Chondrocyte (in vitro differentiated cells): ENCODE results near the gene ATP23. TPM values are rescaled to one million over a fixed set of nuclear protein-coding genes. Genes with fewer than 3 reads are reported as not detected.

Source experiments
- DNase-seq: peaks from one replicate; pipeline ENCODE4 v3.0.0; 2021; ENCODE audit warnings: mixed read lengths, low spot score
- H3K27ac Mint-ChIP-seq: one replicate; pipeline ENCODE4 v1.8.0; 2021; ENCODE audit warnings: mild to moderate bottlenecking, moderate library complexity, mixed read lengths; ENCODE audit not compliant: unreplicated experiment
- H3K27me3 Mint-ChIP-seq: 2 replicates; pipeline ENCODE4 v1.8.0; 2021; ENCODE audit warnings: low read depth, mixed read lengths
- H3K36me3 Mint-ChIP-seq: 2 replicates; pipeline ENCODE4 v1.8.0; 2021; ENCODE audit warnings: low read depth, mixed read lengths
- H3K4me1 Mint-ChIP-seq: 2 replicates; pipeline ENCODE4 v1.8.0; 2021; ENCODE audit warnings: low read depth, mild to moderate bottlenecking, mixed read lengths
- H3K4me3 Mint-ChIP-seq: one replicate; pipeline ENCODE4 v1.8.0; 2021; ENCODE audit warnings: mild to moderate bottlenecking, moderate library complexity, mixed read lengths; ENCODE audit not compliant: unreplicated experiment
- H3K9me3 Mint-ChIP-seq: 2 replicates; pipeline ENCODE4 v1.8.0; 2021; ENCODE audit warnings: low read depth, mixed read lengths
- CTCF ChIP-seq: fragments of 200-600 bp; sonication (generic); IDR thresholded peaks from 2 replicates; pipeline ENCODE4 v1.5.0; 2021; ENCODE audit warnings: antibody characterized with exemption, mild to moderate bottlenecking, moderate library complexity
- total RNA-seq: library from RNA; stranded (reverse); gene quantifications from 3 replicates; pipeline ENCODE4 v1.2.1, GENCODE V29; 2021

The ATP23 gene
- total RNA-seq, 1 donor from 2014 or later, result 3.6 TPM

DNA sequence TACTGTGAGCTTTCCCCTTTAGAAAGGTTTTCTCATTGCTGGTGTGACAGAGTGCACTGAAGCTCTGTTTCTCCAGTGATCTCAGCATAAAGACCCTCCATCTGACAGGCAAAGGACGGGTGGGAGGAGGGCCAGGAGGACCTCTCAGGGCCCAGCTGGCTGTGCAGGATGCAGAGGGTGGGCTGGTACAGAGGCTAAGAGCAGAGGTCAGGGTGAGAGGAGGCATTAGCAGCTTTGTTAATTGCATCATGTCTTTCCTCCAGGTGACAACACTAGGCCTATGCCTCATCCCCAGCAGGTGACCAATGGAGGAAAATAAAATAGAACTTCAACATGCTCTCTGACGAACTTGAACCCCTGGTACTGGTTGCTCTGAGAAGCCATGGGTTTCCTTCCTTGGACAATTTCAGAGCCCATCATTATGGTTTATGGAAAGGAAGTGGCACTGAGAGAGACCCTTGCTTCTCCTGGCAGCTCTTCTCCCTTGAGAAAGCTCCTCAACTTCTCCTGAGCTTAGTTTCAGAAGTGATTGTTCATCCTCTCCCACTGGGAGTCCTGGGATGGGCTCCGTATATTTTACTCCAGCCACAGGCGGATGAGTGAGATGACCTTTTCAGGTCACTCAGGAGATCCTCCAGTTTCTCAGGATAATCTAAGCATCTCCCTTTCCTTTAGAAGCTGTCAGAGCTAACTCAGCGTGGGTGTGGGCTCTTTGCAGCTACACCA, 45.8 kb upstream of the ATP23 start:
- Mint-ChIP-seq H3K27me3 (no peaks in the 10 kb centered on the region), H3K9me3 (no peaks in the 10 kb centered on the region), H3K27ac (peak overlapping the region; percentile 99), H3K4me3 (peak overlapping the region; percentile 59), H3K4me1 (peaks cover 79% of the 10 kb centered on the region), H3K36me3 (no peaks in the 10 kb centered on the region)
- DNase-seq, result no peak
- no peak for TF ChIP-seq CTCF

GRCh38 chr12:57896115-57896433, 45.3 kb upstream of the ATP23 start:
- DNase-seq, result no peak
- peak overlapping the region; percentile 59 for H3K4me3 Mint-ChIP-seq
- peak overlapping the region; percentile 99 for H3K27ac Mint-ChIP-seq
- peaks cover 75% of the 10 kb centered on the region for H3K4me1 Mint-ChIP-seq
- TF ChIP-seq CTCF, result peak; percentile 52
- H3K36me3 Mint-ChIP-seq, result no peaks in the 10 kb centered on the region
- H3K27me3 Mint-ChIP-seq, result no peaks in the 10 kb centered on the region
- no peaks in the 10 kb centered on the region for H3K9me3 Mint-ChIP-seq

DNA sequence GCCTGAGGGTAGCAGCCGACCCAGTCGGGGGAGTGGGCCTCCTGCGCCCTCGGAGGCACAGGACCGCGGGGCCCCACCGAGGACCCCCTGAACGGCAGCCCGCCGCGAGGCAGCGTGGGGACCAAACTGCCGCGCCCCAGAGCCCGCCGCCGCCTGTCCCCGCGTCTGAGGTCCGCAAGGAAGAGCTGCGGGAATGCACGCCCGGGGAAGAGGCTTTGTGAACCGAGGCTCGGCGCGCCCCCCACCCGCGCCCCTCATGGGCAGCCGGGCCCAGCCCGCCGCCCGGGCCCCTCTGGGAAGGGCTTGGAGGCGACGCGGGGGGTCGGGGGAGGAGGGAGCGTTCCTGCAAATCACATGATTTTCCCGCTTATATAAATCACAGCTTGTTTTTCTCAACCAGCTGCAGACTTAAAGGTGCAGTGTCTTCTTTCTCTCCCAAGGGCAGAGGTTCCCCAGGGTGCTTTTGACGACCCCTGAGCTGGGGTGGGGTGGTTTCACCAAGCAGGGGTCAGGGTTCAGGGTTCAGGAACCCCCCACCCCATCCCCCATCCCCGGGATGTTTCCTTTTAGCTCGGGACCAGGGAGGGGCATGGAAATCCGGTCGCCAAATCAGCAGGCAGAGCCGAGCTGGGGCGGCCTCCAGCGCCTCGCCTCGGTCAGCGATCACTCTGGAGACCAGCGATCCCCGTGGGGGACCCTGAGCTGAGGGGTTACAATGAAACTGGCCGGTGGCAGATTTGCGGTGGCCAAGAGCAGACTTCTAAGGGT, 44.7 kb upstream of the ATP23 start:
- peaks cover 73% of the 10 kb centered on the region for H3K4me1 Mint-ChIP-seq
- DNase-seq, result no peak

DNA sequence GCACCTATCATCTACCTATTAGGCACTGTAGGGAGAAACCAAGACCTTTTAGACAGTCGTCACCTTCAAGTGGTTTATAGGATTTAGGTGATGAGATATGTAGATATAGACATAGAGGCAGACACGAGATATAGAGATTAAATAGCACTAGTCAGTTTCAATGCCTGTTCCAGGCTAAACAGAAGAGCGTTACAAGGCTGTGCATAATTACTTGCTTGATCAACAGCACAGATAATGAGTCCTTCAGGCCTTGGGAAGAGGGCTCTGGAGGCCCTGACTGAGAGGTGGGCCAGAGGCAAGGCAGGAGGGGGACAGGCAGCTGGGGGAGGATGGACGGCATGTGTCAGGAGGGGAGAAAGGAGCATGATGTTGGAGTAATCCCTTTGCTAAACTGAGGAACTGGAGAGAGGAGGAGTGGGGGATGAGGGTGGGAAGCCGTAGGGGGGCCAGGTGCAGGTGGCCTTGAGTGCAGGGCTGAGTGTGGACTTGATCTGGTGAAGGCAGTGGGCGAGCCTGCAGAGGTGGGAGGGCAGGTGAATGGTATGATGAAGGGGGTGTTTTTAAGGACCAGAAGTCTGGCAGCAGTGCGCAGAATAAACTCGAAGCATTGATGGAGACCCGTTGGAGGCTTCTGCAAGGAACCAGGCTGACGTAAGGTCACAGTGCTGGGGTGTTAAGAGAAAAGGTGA, 43.9 kb upstream of the ATP23 start:
- TF ChIP-seq CTCF, result no peak
- Mint-ChIP-seq H3K27ac (peak overlapping the region; percentile 93), H3K27me3 (no peaks in the 10 kb centered on the region), H3K9me3 (no peaks in the 10 kb centered on the region), H3K4me1 (peaks cover 73% of the 10 kb centered on the region), H3K4me3 (peak overlapping the region; percentile 76), H3K36me3 (no peaks in the 10 kb centered on the region)
- DNase-seq, result no peak

More for the DNA sequence above, 44.7 kb upstream of the ATP23 start:
- peak; percentile 73 for TF ChIP-seq CTCF
- Mint-ChIP-seq H3K4me3 (peak overlapping the region; percentile 76), H3K27me3 (no peaks in the 10 kb centered on the region), H3K27ac (peak overlapping the region; percentile 99), H3K36me3 (no peaks in the 10 kb centered on the region), H3K9me3 (no peaks in the 10 kb centered on the region)

GRCh38 chr12:57898308-57898970, 42.9 kb upstream of the ATP23 start:
- Mint-ChIP-seq H3K4me3 (no peak overlapping the region), H3K9me3 (no peaks in the 10 kb centered on the region), H3K4me1 (peaks cover 71% of the 10 kb centered on the region), H3K27ac (peak overlapping the region; percentile 85), H3K36me3 (no peaks in the 10 kb centered on the region), H3K27me3 (no peaks in the 10 kb centered on the region)
- DNase-seq, result no peak
- no peak for TF ChIP-seq CTCF
